T-cell (primary cell): Measurements from ENCODE around the gene DNAH11. TPM values are rescaled to one million over a fixed set of nuclear protein-coding genes. Genes with fewer than 3 reads are reported as not detected.

Experiments used
- ATAC-seq, 4 experiments: fragments of 200-7000 bp in 3 of 4; fragments of 150-1000 bp in 1 of 4; cut with Tn5 transposase; replicated peaks in 1 of 4; 1 replicate in 3 of 4; 2 replicates in 1 of 4; pipeline ENCODE4 v1.10.0; 2021; ENCODE audit warnings: moderate library complexity in 3 of 4, mild to moderate bottlenecking in 2 of 4, moderate number of reproducible peaks in 1 of 4
- CTCF ChIA-PET, 2 donors: fragments of 300-600 bp; sonication (Branson Sonifier 250); formaldehyde crosslinking; loops; one replicate each; lab custom pipeline; 2022; ENCODE audit warnings: antibody characterized with exemption in 2 of 2; lab: Charles Lee
- POLR2A ChIA-PET, 2 donors: fragments of 300-600 bp; sonication (Branson Sonifier 250); formaldehyde crosslinking; loops; one replicate each; lab custom pipeline; 2022; ENCODE audit warnings: antibody characterized with exemption in 2 of 2; lab: Charles Lee
- DNase-seq, 35 experiments: peaks; one replicate each; pipeline versions ENCODE4 v3.0.0 to v3.0.0-alpha.2; 2013 to 2023
- H3K27ac ChIP-seq: one replicate; pipeline ENCODE4 v1.5.1; 2013; ENCODE audit warnings: low read length
- H3K27me3 ChIP-seq, 2 experiments: replicated peaks in 1 of 2; 1 replicate in 1 of 2; 2 replicates in 1 of 2; pipeline versions ENCODE4 v1.6.1 to v1.7.0; 2013; ENCODE audit warnings: low read length in 1 of 2, mixed read lengths in 1 of 2; ENCODE audit not compliant: control insufficient read depth in 2 of 2, insufficient read depth in 2 of 2; ENCODE audit errors: extremely low read depth in 1 of 2
- H3K36me3 ChIP-seq, 2 donors: 1 replicate in 1 of 2; 2 replicates in 1 of 2; pipeline versions ENCODE4 v1.6.1 to v1.7.0; 2013; ENCODE audit warnings: low read length in 1 of 2; ENCODE audit not compliant: control insufficient read depth in 2 of 2, insufficient read depth in 1 of 2; ENCODE audit errors: extremely low read depth in 1 of 2
- H3K4me1 ChIP-seq, 2 experiments: 1 replicate in 1 of 2; 2 replicates in 1 of 2; pipeline versions ENCODE4 v1.6.1 to v1.7.0; 2013; ENCODE audit warnings: low read length in 2 of 2, mixed read lengths in 1 of 2; ENCODE audit not compliant: insufficient read depth in 2 of 2, control insufficient read depth in 1 of 2; ENCODE audit errors: extremely low read depth in 1 of 2
- H3K4me3 ChIP-seq, 2 donors: 1 replicate in 1 of 2; 2 replicates in 1 of 2; pipeline versions ENCODE4 v1.5.1 to v1.7.0; 2013; ENCODE audit warnings: mild to moderate bottlenecking in 2 of 2, low read length in 1 of 2, moderate library complexity in 1 of 2; ENCODE audit not compliant: control insufficient read depth in 1 of 2; ENCODE audit errors: extremely low read depth in 1 of 2
- H3K9me3 ChIP-seq: 2 replicates; pipeline ENCODE4 v1.7.0; 2013
- H3K27ac Mint-ChIP-seq, 2 donors: one replicate each; pipeline ENCODE4 v1.8.0; 2020 to 2021; ENCODE audit warnings: mild to moderate bottlenecking in 2 of 2, mixed read lengths in 2 of 2
- H3K27me3 Mint-ChIP-seq, 2 donors: one replicate each; pipeline ENCODE4 v1.8.0; 2021 to 2022; ENCODE audit warnings: mixed read lengths in 2 of 2
- H3K36me3 Mint-ChIP-seq: one replicate; pipeline ENCODE4 v1.8.0; 2021; ENCODE audit warnings: mixed read lengths
- H3K4me1 Mint-ChIP-seq, 3 donors: one replicate each; pipeline ENCODE4 v1.8.0; 2020 to 2022; ENCODE audit warnings: mixed read lengths in 3 of 3, mild to moderate bottlenecking in 1 of 3
- H3K4me3 Mint-ChIP-seq, 3 donors: one replicate each; pipeline ENCODE4 v1.8.0; 2020 to 2022; ENCODE audit warnings: mild to moderate bottlenecking in 3 of 3, mixed read lengths in 3 of 3, moderate library complexity in 3 of 3
- H3K9me3 Mint-ChIP-seq, 3 donors: one replicate each; pipeline ENCODE4 v1.8.0; 2020 to 2022; ENCODE audit warnings: mixed read lengths in 3 of 3
- WGBS: methylation state at CpG from one replicate; pipeline ENCODE4 v1.1.5; 2013; ENCODE audit warnings: missing lambda C conversion rate; ENCODE audit not compliant: insufficient coverage; 5-methylcytosine and 5-hydroxymethylcytosine counted together
- total RNA-seq, 35 experiments: library from RNA in 6 of 35; stranded (reverse) in 6 of 35; fragments of 120-200 nt in 1 of 35; gene quantifications; one replicate each; pipeline versions ENCODE4 v1.2.1 to v1.2.4 and lab custom pipeline; 2013 to 2026

The DNAH11 gene
- total RNA-seq, 5 donors from 2014 or later (not counting 1 experiment from before 2014, with no cell fraction given): 0.06 to 0.83 (median 0.35) TPM

GRCh38 chr7:21704359-21704758 is 161.5 kb downstream of the DNAH11 start:
- CTCF ChIA-PET: no interaction called here
- 77% methylated on average over 3 of the region's 4 CpGs for WGBS
- Mint-ChIP-seq H3K4me3 (no peak overlapping the region), H3K9me3 (peaks cover 0 to 3% (median 0%) of the 10 kb centered on the region in 3 donors), H3K36me3 (no peaks in the 10 kb centered on the region), H3K27me3 (peaks cover 3 to 21% of the 10 kb centered on the region in 2 donors), H3K27ac (no peak overlapping the region), H3K4me1 (no peaks in the 10 kb centered on the region)
- ATAC-seq: no peak
- Histone ChIP-seq H3K27me3 (peaks cover 0 to 3% of the 10 kb centered on the region in 2 experiments), H3K9me3 (no peaks in the 10 kb centered on the region), H3K27ac (no peak overlapping the region), H3K4me3 (no peak overlapping the region), H3K36me3 (no peaks in the 10 kb centered on the region), H3K4me1 (no peaks in the 10 kb centered on the region)
- DNase-seq: no peak
- POLR2A ChIA-PET: no interaction called here

GRCh38 chr7:21706131-21706530 is 163.3 kb downstream of the DNAH11 start:
- Histone ChIP-seq H3K27ac (no peak overlapping the region), H3K36me3 (no peaks in the 10 kb centered on the region), H3K4me1 (no peaks in the 10 kb centered on the region), H3K27me3 (peaks cover 0 to 3% of the 10 kb centered on the region in 2 experiments), H3K9me3 (no peaks in the 10 kb centered on the region), H3K4me3 (no peak overlapping the region)
- H3K27ac Mint-ChIP-seq: no peak overlapping the region
- H3K4me1 Mint-ChIP-seq: no peaks in the 10 kb centered on the region
- DNase-seq (no peak), ATAC-seq (no peak)
- peaks cover 0 to 3% (median 0%) of the 10 kb centered on the region in 3 donors for H3K9me3 Mint-ChIP-seq
- ChIA-PET CTCF (no interaction called here), POLR2A (no interaction called here)
- peaks cover 3 to 15% of the 10 kb centered on the region in 2 donors for H3K27me3 Mint-ChIP-seq
- no peaks in the 10 kb centered on the region for H3K36me3 Mint-ChIP-seq
- 80% methylated on average over 1 of the region's 3 CpGs for WGBS
- H3K4me3 Mint-ChIP-seq: no peak overlapping the region

GRCh38 chr7:21707566-21707965 is 164.7 kb downstream of the DNAH11 start:
- Mint-ChIP-seq H3K4me3 (no peak overlapping the region), H3K36me3 (no peaks in the 10 kb centered on the region), H3K27me3 (peaks cover 1 to 12% of the 10 kb centered on the region in 2 donors), H3K4me1 (no peaks in the 10 kb centered on the region), H3K27ac (no peak overlapping the region), H3K9me3 (peaks cover 0 to 3% (median 0%) of the 10 kb centered on the region in 3 donors)
- WGBS: no CpG with 5 or more reads among the region's 7 CpGs
- H3K27ac ChIP-seq: no peak overlapping the region
- CTCF ChIA-PET: no interaction called here
- POLR2A ChIA-PET: no interaction called here
- no peaks in the 10 kb centered on the region for H3K4me1 ChIP-seq
- H3K27me3 ChIP-seq: no peaks in the 10 kb centered on the region
- H3K36me3 ChIP-seq: no peaks in the 10 kb centered on the region
- ATAC-seq (no peak), DNase-seq (no peak)
- H3K9me3 ChIP-seq: no peaks in the 10 kb centered on the region
- no peak overlapping the region for H3K4me3 ChIP-seq

- CTCF ChIA-PET: no interaction called here
- Histone ChIP-seq H3K27me3 (no peaks in the 10 kb centered on the region), H3K4me3 (no peak overlapping the region), H3K27ac (no peak overlapping the region), H3K4me1 (no peaks in the 10 kb centered on the region), H3K36me3 (no peaks in the 10 kb centered on the region), H3K9me3 (no peaks in the 10 kb centered on the region)
- Mint-ChIP-seq H3K9me3 (peaks cover 0 to 3% (median 0%) of the 10 kb centered on the region in 3 donors), H3K27ac (no peak overlapping the region), H3K36me3 (no peaks in the 10 kb centered on the region), H3K27me3 (peaks cover 2 to 7% of the 10 kb centered on the region in 2 donors), H3K4me3 (no peak overlapping the region), H3K4me1 (no peaks in the 10 kb centered on the region)
- DNase-seq (no peak), ATAC-seq (no peak)
- 90% methylated on average over 4 of the region's 6 CpGs for WGBS
- POLR2A ChIA-PET: no interaction called here
These were observed 165.3 kb downstream of the DNAH11 start for GRCh38 chr7:21708096-21708495.

- DNase-seq: no peak
- Histone ChIP-seq H3K27me3 (no peaks in the 10 kb centered on the region), H3K36me3 (no peaks in the 10 kb centered on the region), H3K9me3 (no peaks in the 10 kb centered on the region), H3K4me3 (no peak overlapping the region), H3K27ac (no peak overlapping the region), H3K4me1 (no peaks in the 10 kb centered on the region)
- H3K4me1 Mint-ChIP-seq: no peaks in the 10 kb centered on the region
- H3K4me3 Mint-ChIP-seq: no peak overlapping the region
- H3K36me3 Mint-ChIP-seq: no peaks in the 10 kb centered on the region
- H3K9me3 Mint-ChIP-seq: no peaks in the 10 kb centered on the region
- peaks cover 9 to 11% of the 10 kb centered on the region in 2 donors for H3K27me3 Mint-ChIP-seq
- POLR2A ChIA-PET: no interaction called here
- no peak for ATAC-seq
- no CpG with 5 or more reads among the region's 5 CpGs for WGBS
- no peak overlapping the region for H3K27ac Mint-ChIP-seq
- CTCF ChIA-PET: no interaction called here
These were observed 174.5 kb downstream of the DNAH11 start for GRCh38 chr7:21717323-21717722.

- Histone ChIP-seq H3K27me3 (no peaks in the 10 kb centered on the region), H3K4me3 (no peak overlapping the region), H3K36me3 (no peaks in the 10 kb centered on the region), H3K27ac (no peak overlapping the region), H3K9me3 (no peaks in the 10 kb centered on the region), H3K4me1 (no peaks in the 10 kb centered on the region)
- Mint-ChIP-seq H3K27me3 (peaks cover 6 to 7% of the 10 kb centered on the region in 2 donors), H3K4me3 (no peak overlapping the region), H3K4me1 (no peaks in the 10 kb centered on the region), H3K9me3 (no peaks in the 10 kb centered on the region), H3K27ac (no peak overlapping the region), H3K36me3 (no peaks in the 10 kb centered on the region)
- POLR2A ChIA-PET: no interaction called here
- DNase-seq (no peak), ATAC-seq (no peak)
- CTCF ChIA-PET: no interaction called here
These were observed 175.6 kb downstream of the DNAH11 start for GRCh38 chr7:21718391-21718790.

- Mint-ChIP-seq H3K4me3 (no peak overlapping the region), H3K36me3 (no peaks in the 10 kb centered on the region), H3K27me3 (peaks cover 3 to 4% of the 10 kb centered on the region in 2 donors), H3K4me1 (no peaks in the 10 kb centered on the region), H3K27ac (no peak overlapping the region), H3K9me3 (no peaks in the 10 kb centered on the region)
- Histone ChIP-seq H3K27me3 (no peaks in the 10 kb centered on the region), H3K4me3 (no peak overlapping the region), H3K27ac (no peak overlapping the region), H3K36me3 (no peaks in the 10 kb centered on the region), H3K4me1 (no peaks in the 10 kb centered on the region), H3K9me3 (no peaks in the 10 kb centered on the region)
- ATAC-seq: no peak
- WGBS: 77% methylated on average over 5 of the region's 10 CpGs
- no peak for DNase-seq
- POLR2A ChIA-PET: no interaction called here
- CTCF ChIA-PET: no interaction called here
These were observed 177.0 kb downstream of the DNAH11 start for GRCh38 chr7:21719846-21720245.
